GM12878 (cell line): ENCODE measurements around the gene NOM1. TPM values are rescaled to one million over a fixed set of nuclear protein-coding genes. Genes with fewer than 3 reads are reported as not detected.

Experiments
- ATAC-seq: fragments of 200-7000 bp; cut with Tn5 transposase; 3 replicates; pipeline ENCODE4 v1.9.1; 2020; ENCODE audit warnings: mild to moderate bottlenecking, moderate library complexity
- BruUV-seq: library from RNA; stranded (reverse); fragments of 400-500 nt; replicated peaks from 2 replicates; lab custom pipeline; 2021; lab: Mats Ljungman, UMichigan
- CTCF ChIA-PET: fragments of 300-600 bp; sonication (Branson Sonifier 250); formaldehyde crosslinking; extraction: SDS; loops from one replicate; lab custom pipeline; 2021; ENCODE audit warnings: inconsistent platforms; lab: Yijun Ruan, JAX
- POLR2A ChIA-PET: fragments of 350-600 bp; formaldehyde crosslinking; extraction: SDS; loops from one replicate; lab custom pipeline; 2021; ENCODE audit warnings: inconsistent platforms; lab: Charles Lee
- RAD21 ChIA-PET: fragments of 300-600 bp; sonication (Branson Sonifier 250); formaldehyde crosslinking; loops from one replicate; lab custom pipeline; 2023; ENCODE audit warnings: antibody characterized with exemption; ENCODE audit not compliant: unreplicated experiment; lab: Charles Lee
- SMC1A ChIA-PET: fragments of 300-600 bp; sonication (Branson Sonifier 250); formaldehyde crosslinking; loops from one replicate; lab custom pipeline; 2023; ENCODE audit not compliant: unreplicated experiment, uncharacterized antibody; lab: Charles Lee
- DNase-seq: peaks from one replicate; pipeline ENCODE4 v3.0.0-alpha.2; 2011; ENCODE audit warnings: low read depth, low spot score
- FAIRE-seq: peaks from 3 replicates; lab custom pipeline; 2011; peaks lifted over from hg19 to GRCh38; lab: Jason Lieb, UNC
- H2AFZ ChIP-seq: 2 replicates; pipeline ENCODE4 v1.6.0; 2011; ENCODE audit warnings: low read depth, low read length, control low read depth; ENCODE audit not compliant: control insufficient read depth
- H3K27ac ChIP-seq: 2 replicates; pipeline ENCODE4 v1.5.1; 2011; ENCODE audit warnings: control low read depth; ENCODE audit not compliant: control insufficient read depth, insufficient read depth
- H3K27me3 ChIP-seq, 2 experiments: replicated peaks in 1 of 2; 2 replicates each; pipeline versions ENCODE4 v1.6.0 to v1.6.1; 2011; ENCODE audit warnings: low read length in 1 of 2; ENCODE audit not compliant: control insufficient read depth in 2 of 2, insufficient read depth in 2 of 2
- H3K36me3 ChIP-seq, 2 experiments: 2 replicates each; pipeline ENCODE4 v1.5.1; 2011; ENCODE audit warnings: low read length in 1 of 2; ENCODE audit not compliant: control insufficient read depth in 2 of 2, insufficient read depth in 2 of 2
- H3K4me1 ChIP-seq: 2 replicates; pipeline ENCODE4 v1.6.1; 2011; ENCODE audit warnings: mild to moderate bottlenecking, low read length, moderate library complexity, mixed read lengths; ENCODE audit not compliant: control insufficient read depth, insufficient read depth
- H3K4me2 ChIP-seq: 2 replicates; pipeline ENCODE4 v1.6.0; 2011; ENCODE audit warnings: control low read depth; ENCODE audit not compliant: control insufficient read depth, insufficient read depth
- H3K4me3 ChIP-seq: fragments of 200-600 bp; sonication (generic); 2 replicates; pipeline ENCODE4 v1.5.1; 2016
- H3K79me2 ChIP-seq: 2 replicates; pipeline ENCODE4 v1.6.0; 2011; ENCODE audit warnings: low read length; ENCODE audit not compliant: control insufficient read depth, insufficient read depth
- H3K9ac ChIP-seq: 2 replicates; pipeline ENCODE4 v1.8.0; 2011; ENCODE audit warnings: low read length, control low read depth, mixed read lengths; ENCODE audit not compliant: control insufficient read depth, insufficient read depth
- H3K9me3 ChIP-seq: replicated peaks from 3 replicates; pipeline ENCODE4 v1.5.1; 2011; ENCODE audit warnings: mild to moderate bottlenecking, low read length; ENCODE audit not compliant: control insufficient read depth, insufficient read depth
- H4K20me1 ChIP-seq: 2 replicates; pipeline ENCODE4 v1.6.0; 2011; ENCODE audit not compliant: control insufficient read depth, insufficient read depth
- BACH1 ChIP-seq: fragments of 450-650 bp; IDR thresholded peaks from 2 replicates; pipeline ENCODE4 v1.6.1; 2017; ENCODE audit warnings: mild to moderate bottlenecking, borderline replicate concordance
- CHD2 ChIP-seq: IDR thresholded peaks from 2 replicates; pipeline ENCODE4 v1.6.1; 2011; ENCODE audit warnings: low read depth, low read length, improper control_type of control experiment, borderline replicate concordance
- KDM1A ChIP-seq: fragments of 200-600 bp; sonication (generic); IDR thresholded peaks from 2 replicates; pipeline ENCODE4 v1.6.1; 2016; ENCODE audit warnings: borderline replicate concordance
- MEF2A ChIP-seq: IDR thresholded peaks from 2 replicates; pipeline ENCODE4 v1.6.1; 2011; ENCODE audit warnings: low read depth, mild to moderate bottlenecking, low read length, moderate library complexity; ENCODE audit not compliant: insufficient read depth
- SMAD1 ChIP-seq: fragments of 450-650 bp; IDR thresholded peaks from 2 replicates; pipeline ENCODE4 v1.6.1; 2018; ENCODE audit warnings: mild to moderate bottlenecking, low read depth; ENCODE audit not compliant: partially characterized antibody
- SPI1 ChIP-seq: IDR thresholded peaks from 2 replicates; pipeline ENCODE4 v1.6.1; 2011; ENCODE audit warnings: low read depth, mild to moderate bottlenecking, low read length, moderate library complexity, borderline replicate concordance; ENCODE audit not compliant: insufficient read depth
- WGBS: methylation state at CpG from one replicate; pipeline ENCODE4 v1.1.6; 2016; ENCODE audit warnings: low lambda C conversion rate; ENCODE audit not compliant: insufficient replicate concordance, insufficient coverage; ENCODE audit errors: missing lambda C conversion rate; 5-methylcytosine and 5-hydroxymethylcytosine counted together
- in situ Hi-C: fragments of 300-500 bp; cut with MboI; formaldehyde crosslinking; loops from 9 replicates; pipeline ENCODE4 v1.14.3; 2018; ENCODE audit warnings: mixed read lengths
- intact Hi-C: fragments of 100-400 bp; cut with micrococcal nuclease; formaldehyde crosslinking; loops from one replicate; pipeline ENCODE4 v1.14.2; 2022; ENCODE audit not compliant: unreplicated experiment
- polyA plus RNA-seq, 11 experiments: library from polyadenylated mRNA; depleted of rRNA in 4 of 11; unstranded in 6 of 11; stranded (reverse) in 5 of 11; fragments of >200 nt; fragmentation: Nextera tagmentation in 4 of 11; fragmentation: Illumina TruSeq in 1 of 11; extraction: Ambion mirVana in 4 of 11; extraction: Trizol in 1 of 11; gene quantifications; 1 replicate in 1 of 11; 2 replicates in 10 of 11; pipeline versions ENCODE4 v1.2.1 to v1.2.3, GENCODE V29; 2011 to 2016; ENCODE audit warnings: inconsistent platforms in 2 of 11, missing spikeins in 2 of 11, low read depth in 1 of 11
- total RNA-seq, 4 experiments: library from RNA; depleted of rRNA in 3 of 4; stranded (reverse); fragments of >200 nt in 3 of 4; fragmentation: Illumina TruSeq in 1 of 4; extraction: Trizol in 1 of 4; gene quantifications; 2 replicates each; pipeline versions ENCODE4 v1.2.1 to v1.2.3, GENCODE V29; 2013 to 2021
- TF ChIP-seq, protein P1 (sequence below): fragments of 450-650 bp; IDR thresholded peaks from 2 replicates; pipeline ENCODE4 v1.6.1; 2017; ENCODE audit warnings: mild to moderate bottlenecking
- TF ChIP-seq, protein P2 (sequence below): IDR thresholded peaks from 2 replicates; pipeline ENCODE4 v1.6.1; 2012; ENCODE audit warnings: mild to moderate bottlenecking, low read depth, low read length
- TF ChIP-seq, protein P3 (sequence below): fragments of 450-650 bp; IDR thresholded peaks from 2 replicates; pipeline ENCODE4 v1.6.1; 2017; ENCODE audit warnings: low read depth, mild to moderate bottlenecking, moderate library complexity
- TF ChIP-seq, protein P4 (sequence below): fragments of 450-650 bp; IDR thresholded peaks from 2 replicates; pipeline ENCODE4 v1.6.1; 2017; ENCODE audit warnings: antibody characterized with exemption, mild to moderate bottlenecking, moderate library complexity

NOM1 gene
- total and polyA plus RNA-seq, 10 of the 15 experiments (the other 5 are each of a cell fraction or from before 2014, with no cell fraction given), result 2.9 to 21.3 (median 17.8) TPM

DNA sequence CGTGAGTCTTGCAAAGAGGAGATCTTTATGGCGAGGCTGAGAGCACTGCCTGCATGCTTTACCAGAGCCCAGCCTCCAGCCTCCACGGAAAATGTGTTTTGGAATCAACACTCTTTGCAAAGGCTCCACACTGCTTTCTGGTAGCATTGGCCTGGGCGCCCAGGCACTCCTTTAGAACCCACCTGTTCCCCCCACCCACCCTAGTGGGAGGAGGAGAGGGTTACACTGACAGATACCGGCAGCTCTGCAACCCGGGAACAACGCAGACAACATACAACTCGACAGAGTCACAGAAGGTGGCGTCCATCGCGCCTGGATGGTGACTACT, 66.5 kb downstream of the NOM1 start:
- ChIA-PET POLR2A (interaction anchor here (0.5 kb wide), 2 partner anchors 119 to 122 kb away, joined by 3 to 4 read pairs; no protein-coding TSS in a partner anchor), SMC1A (interaction anchor here (1.2 kb wide), 2 partner anchors 16 to 54 kb away, joined by 3 to 6 read pairs; no protein-coding TSS in a partner anchor), CTCF (interaction anchor here (1.0 to 1.5 kb wide), 3 partner anchors 9 to 120 kb away, joined by 3 to 4 read pairs (median 3); no protein-coding TSS in a partner anchor), RAD21 (interaction anchor here (0.5 to 1.3 kb wide), 3 partner anchors 98 to 1201 kb away, joined by 3 to 5 read pairs (median 3); no protein-coding TSS in a partner anchor)
- Histone ChIP-seq H3K4me2 (peak overlapping the region; percentile 52), H3K27me3 (peaks cover 11 to 14% of the 10 kb centered on the region in 2 experiments), H3K79me2 (no peaks in the 10 kb centered on the region), H2AFZ (peak overlapping the region; percentile 22), H4K20me1 (no peaks in the 10 kb centered on the region), H3K9me3 (no peaks in the 10 kb centered on the region; the same call in 2 of the 3 replicates), H3K4me1 (peaks cover 41% of the 10 kb centered on the region), H3K36me3 (no peaks in the 10 kb centered on the region), H3K4me3 (0 out of 2 replicates have a peak overlapping the region, but pooled peaks have one; percentile 3), H3K9ac (no peak overlapping the region), H3K27ac (no peak overlapping the region)
- ATAC-seq (peak; percentile 12), FAIRE-seq (no peak), DNase-seq (no peak)
- intact Hi-C loops (loop anchor here (10.0 kb wide), 2 partner anchors 121 to 339 kb away; partner anchors contain the start of gene LMBR1), in situ Hi-C loops (no loop called here)
- WGBS, result 22% methylated on average over 11 of the region's 11 CpGs
- BruUV-seq, result no TSS peak
- TF ChIP-seq BACH1 (no peak), MEF2A (no peak), KDM1A (no peak), SPI1 (no peak), SMAD1 (no peak), CHD2 (no peak)
- TF ChIP-seq, protein P1, sequence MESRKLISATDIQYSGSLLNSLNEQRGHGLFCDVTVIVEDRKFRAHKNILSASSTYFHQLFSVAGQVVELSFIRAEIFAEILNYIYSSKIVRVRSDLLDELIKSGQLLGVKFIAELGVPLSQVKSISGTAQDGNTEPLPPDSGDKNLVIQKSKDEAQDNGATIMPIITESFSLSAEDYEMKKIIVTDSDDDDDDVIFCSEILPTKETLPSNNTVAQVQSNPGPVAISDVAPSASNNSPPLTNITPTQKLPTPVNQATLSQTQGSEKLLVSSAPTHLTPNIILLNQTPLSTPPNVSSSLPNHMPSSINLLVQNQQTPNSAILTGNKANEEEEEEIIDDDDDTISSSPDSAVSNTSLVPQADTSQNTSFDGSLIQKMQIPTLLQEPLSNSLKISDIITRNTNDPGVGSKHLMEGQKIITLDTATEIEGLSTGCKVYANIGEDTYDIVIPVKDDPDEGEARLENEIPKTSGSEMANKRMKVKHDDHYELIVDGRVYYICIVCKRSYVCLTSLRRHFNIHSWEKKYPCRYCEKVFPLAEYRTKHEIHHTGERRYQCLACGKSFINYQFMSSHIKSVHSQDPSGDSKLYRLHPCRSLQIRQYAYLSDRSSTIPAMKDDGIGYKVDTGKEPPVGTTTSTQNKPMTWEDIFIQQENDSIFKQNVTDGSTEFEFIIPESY, result no peak
- TF ChIP-seq, protein P2, sequence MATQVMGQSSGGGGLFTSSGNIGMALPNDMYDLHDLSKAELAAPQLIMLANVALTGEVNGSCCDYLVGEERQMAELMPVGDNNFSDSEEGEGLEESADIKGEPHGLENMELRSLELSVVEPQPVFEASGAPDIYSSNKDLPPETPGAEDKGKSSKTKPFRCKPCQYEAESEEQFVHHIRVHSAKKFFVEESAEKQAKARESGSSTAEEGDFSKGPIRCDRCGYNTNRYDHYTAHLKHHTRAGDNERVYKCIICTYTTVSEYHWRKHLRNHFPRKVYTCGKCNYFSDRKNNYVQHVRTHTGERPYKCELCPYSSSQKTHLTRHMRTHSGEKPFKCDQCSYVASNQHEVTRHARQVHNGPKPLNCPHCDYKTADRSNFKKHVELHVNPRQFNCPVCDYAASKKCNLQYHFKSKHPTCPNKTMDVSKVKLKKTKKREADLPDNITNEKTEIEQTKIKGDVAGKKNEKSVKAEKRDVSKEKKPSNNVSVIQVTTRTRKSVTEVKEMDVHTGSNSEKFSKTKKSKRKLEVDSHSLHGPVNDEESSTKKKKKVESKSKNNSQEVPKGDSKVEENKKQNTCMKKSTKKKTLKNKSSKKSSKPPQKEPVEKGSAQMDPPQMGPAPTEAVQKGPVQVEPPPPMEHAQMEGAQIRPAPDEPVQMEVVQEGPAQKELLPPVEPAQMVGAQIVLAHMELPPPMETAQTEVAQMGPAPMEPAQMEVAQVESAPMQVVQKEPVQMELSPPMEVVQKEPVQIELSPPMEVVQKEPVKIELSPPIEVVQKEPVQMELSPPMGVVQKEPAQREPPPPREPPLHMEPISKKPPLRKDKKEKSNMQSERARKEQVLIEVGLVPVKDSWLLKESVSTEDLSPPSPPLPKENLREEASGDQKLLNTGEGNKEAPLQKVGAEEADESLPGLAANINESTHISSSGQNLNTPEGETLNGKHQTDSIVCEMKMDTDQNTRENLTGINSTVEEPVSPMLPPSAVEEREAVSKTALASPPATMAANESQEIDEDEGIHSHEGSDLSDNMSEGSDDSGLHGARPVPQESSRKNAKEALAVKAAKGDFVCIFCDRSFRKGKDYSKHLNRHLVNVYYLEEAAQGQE, result no peak
- TF ChIP-seq, protein P3, sequence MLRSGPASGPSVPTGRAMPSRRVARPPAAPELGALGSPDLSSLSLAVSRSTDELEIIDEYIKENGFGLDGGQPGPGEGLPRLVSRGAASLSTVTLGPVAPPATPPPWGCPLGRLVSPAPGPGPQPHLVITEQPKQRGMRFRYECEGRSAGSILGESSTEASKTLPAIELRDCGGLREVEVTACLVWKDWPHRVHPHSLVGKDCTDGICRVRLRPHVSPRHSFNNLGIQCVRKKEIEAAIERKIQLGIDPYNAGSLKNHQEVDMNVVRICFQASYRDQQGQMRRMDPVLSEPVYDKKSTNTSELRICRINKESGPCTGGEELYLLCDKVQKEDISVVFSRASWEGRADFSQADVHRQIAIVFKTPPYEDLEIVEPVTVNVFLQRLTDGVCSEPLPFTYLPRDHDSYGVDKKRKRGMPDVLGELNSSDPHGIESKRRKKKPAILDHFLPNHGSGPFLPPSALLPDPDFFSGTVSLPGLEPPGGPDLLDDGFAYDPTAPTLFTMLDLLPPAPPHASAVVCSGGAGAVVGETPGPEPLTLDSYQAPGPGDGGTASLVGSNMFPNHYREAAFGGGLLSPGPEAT, result no peak
- TF ChIP-seq, protein P4, sequence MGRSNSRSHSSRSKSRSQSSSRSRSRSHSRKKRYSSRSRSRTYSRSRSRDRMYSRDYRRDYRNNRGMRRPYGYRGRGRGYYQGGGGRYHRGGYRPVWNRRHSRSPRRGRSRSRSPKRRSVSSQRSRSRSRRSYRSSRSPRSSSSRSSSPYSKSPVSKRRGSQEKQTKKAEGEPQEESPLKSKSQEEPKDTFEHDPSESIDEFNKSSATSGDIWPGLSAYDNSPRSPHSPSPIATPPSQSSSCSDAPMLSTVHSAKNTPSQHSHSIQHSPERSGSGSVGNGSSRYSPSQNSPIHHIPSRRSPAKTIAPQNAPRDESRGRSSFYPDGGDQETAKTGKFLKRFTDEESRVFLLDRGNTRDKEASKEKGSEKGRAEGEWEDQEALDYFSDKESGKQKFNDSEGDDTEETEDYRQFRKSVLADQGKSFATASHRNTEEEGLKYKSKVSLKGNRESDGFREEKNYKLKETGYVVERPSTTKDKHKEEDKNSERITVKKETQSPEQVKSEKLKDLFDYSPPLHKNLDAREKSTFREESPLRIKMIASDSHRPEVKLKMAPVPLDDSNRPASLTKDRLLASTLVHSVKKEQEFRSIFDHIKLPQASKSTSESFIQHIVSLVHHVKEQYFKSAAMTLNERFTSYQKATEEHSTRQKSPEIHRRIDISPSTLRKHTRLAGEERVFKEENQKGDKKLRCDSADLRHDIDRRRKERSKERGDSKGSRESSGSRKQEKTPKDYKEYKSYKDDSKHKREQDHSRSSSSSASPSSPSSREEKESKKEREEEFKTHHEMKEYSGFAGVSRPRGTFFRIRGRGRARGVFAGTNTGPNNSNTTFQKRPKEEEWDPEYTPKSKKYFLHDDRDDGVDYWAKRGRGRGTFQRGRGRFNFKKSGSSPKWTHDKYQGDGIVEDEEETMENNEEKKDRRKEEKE, result no peak
